Endothelial cell of umbilical vein (primary cell): ENCODE data around the gene TLX1. TPM values are rescaled to one million over a fixed set of nuclear protein-coding genes. Genes with fewer than 3 reads are reported as not detected.

Experiments used
- BruUV-seq: library from RNA; stranded (reverse); fragments of 400-500 nt; replicated peaks from 2 replicates; lab custom pipeline; 2021; lab: Mats Ljungman, UMichigan
- CTCF ChIA-PET: fragments of 300-600, 350-600 bp; sonication (Branson Sonifier 250); formaldehyde crosslinking; loops from one replicate; lab custom pipeline; 2021; ENCODE audit warnings: antibody characterized with exemption, inconsistent platforms; lab: Charles Lee
- POLR2A ChIA-PET: fragments of 300-600, 350-600 bp; sonication (Branson Sonifier 250); formaldehyde crosslinking; loops from one replicate; lab custom pipeline; 2021; ENCODE audit warnings: antibody characterized with exemption, inconsistent platforms; lab: Charles Lee
- DNase-seq: peaks from one replicate; pipeline ENCODE4 v3.0.0-alpha.2; 2011; ENCODE audit warnings: low read depth, low spot score
- FAIRE-seq: peaks from 2 replicates; lab custom pipeline; 2011; peaks lifted over from hg19 to GRCh38; lab: Jason Lieb, UNC
- H2AFZ ChIP-seq: 2 replicates; pipeline ENCODE4 v1.6.0; 2012; ENCODE audit warnings: low read depth, low read length, control low read depth, inconsistent platforms
- H3K27ac ChIP-seq: 2 replicates; pipeline ENCODE4 v1.5.1; 2011; ENCODE audit warnings: low read depth, mild to moderate bottlenecking, control low read depth, low read length, moderate library complexity; ENCODE audit not compliant: insufficient read depth
- H3K27me3 ChIP-seq, 2 experiments: 2 replicates each; pipeline versions ENCODE4 v1.6.0 to v1.6.1; 2011; ENCODE audit warnings: low read length in 2 of 2, mixed read lengths in 1 of 2; ENCODE audit not compliant: control insufficient read depth in 2 of 2, insufficient read depth in 2 of 2
- H3K36me3 ChIP-seq, 2 experiments: 2 replicates in 1 of 2; 3 replicates in 1 of 2; pipeline ENCODE4 v1.5.1; 2011; ENCODE audit warnings: low read length in 2 of 2, mild to moderate bottlenecking in 1 of 2, moderate library complexity in 1 of 2; ENCODE audit not compliant: control insufficient read depth in 2 of 2, insufficient read depth in 2 of 2; ENCODE audit errors: extremely low read depth in 1 of 2
- H3K4me1 ChIP-seq: 3 replicates; pipeline ENCODE4 v1.5.1; 2011; ENCODE audit warnings: mild to moderate bottlenecking, low read length; ENCODE audit not compliant: control insufficient read depth, insufficient read depth; ENCODE audit errors: extremely low read depth
- H3K4me2 ChIP-seq: 2 replicates; pipeline ENCODE4 v1.6.1; 2011; ENCODE audit warnings: low read length, control low read depth, mixed read lengths; ENCODE audit not compliant: insufficient read depth
- H3K4me3 ChIP-seq, 3 experiments: fragments of 200-600 bp in 1 of 3; sonication (generic), shearing (Covaris generic) in 1 of 3; replicated peaks in 1 of 3; 2 replicates each; pipeline ENCODE4 v1.5.1; 2011 to 2016; ENCODE audit warnings: control low read depth in 3 of 3, low read length in 3 of 3, mild to moderate bottlenecking in 2 of 3, inconsistent platforms in 1 of 3, low read depth in 1 of 3, moderate library complexity in 1 of 3; ENCODE audit not compliant: insufficient read depth in 1 of 3
- H3K79me2 ChIP-seq: 2 replicates; pipeline ENCODE4 v1.6.0; 2012; ENCODE audit warnings: low read length, inconsistent platforms; ENCODE audit not compliant: control insufficient read depth, insufficient read depth
- H3K9ac ChIP-seq: replicated peaks from 2 replicates; pipeline ENCODE3; 2011; ENCODE audit warnings: low read length, control low read depth; ENCODE audit not compliant: insufficient read depth; ENCODE audit errors: extremely low read depth
- H3K9me1 ChIP-seq: replicated peaks from 3 replicates; pipeline ENCODE4 v1.6.0; 2011; ENCODE audit warnings: mild to moderate bottlenecking, low read length; ENCODE audit not compliant: control insufficient read depth, insufficient read depth; ENCODE audit errors: extremely low read depth
- H3K9me3 ChIP-seq: replicated peaks from 2 replicates; pipeline ENCODE4 v1.5.1; 2012; ENCODE audit warnings: low read length, inconsistent platforms; ENCODE audit not compliant: control insufficient read depth, insufficient read depth
- H4K20me1 ChIP-seq: replicated peaks from 2 replicates; pipeline ENCODE3; 2011; ENCODE audit warnings: mild to moderate bottlenecking, low read length; ENCODE audit not compliant: control insufficient read depth, insufficient read depth; ENCODE audit errors: extremely low read depth
- CTCF ChIP-seq, 2 donors: IDR thresholded peaks; 1 replicate in 1 of 2; 2 replicates in 1 of 2; pipeline ENCODE4 v1.5.1; 2011; ENCODE audit warnings: low read length in 2 of 2, mild to moderate bottlenecking in 2 of 2, moderate library complexity in 2 of 2, control low read depth in 1 of 2, inconsistent platforms in 1 of 2, low read depth in 1 of 2; ENCODE audit not compliant: insufficient read depth in 1 of 2; ENCODE audit errors: extremely low read depth in 1 of 2
- EZH2 ChIP-seq: IDR thresholded peaks from 2 replicates; pipeline ENCODE4 v1.6.1; 2012; ENCODE audit warnings: borderline replicate concordance, low read depth, mild to moderate bottlenecking, moderate library complexity, low read length, inconsistent platforms; ENCODE audit not compliant: severe bottlenecking
- FOS ChIP-seq: IDR thresholded peaks from 2 replicates; pipeline ENCODE4 v1.6.1; 2011; ENCODE audit warnings: mild to moderate bottlenecking, low read length, moderate library complexity, borderline replicate concordance; ENCODE audit not compliant: insufficient read depth
- GATA2 ChIP-seq: IDR thresholded peaks from 2 replicates; pipeline ENCODE4 v1.7.0; 2011; ENCODE audit warnings: low read depth, mild to moderate bottlenecking, moderate library complexity, mixed read lengths, low read length; ENCODE audit not compliant: insufficient read length, insufficient read depth
- JUN ChIP-seq: IDR thresholded peaks from 2 replicates; pipeline ENCODE4 v1.6.1; 2011; ENCODE audit warnings: borderline replicate concordance, low read depth; ENCODE audit not compliant: insufficient read length, insufficient read depth
- MAX ChIP-seq: IDR thresholded peaks from 2 replicates; pipeline ENCODE4 v1.6.1; 2011; ENCODE audit not compliant: insufficient read depth, insufficient read length
- MYC ChIP-seq: IDR thresholded peaks from one replicate; pipeline ENCODE4 v1.6.1; 2011; ENCODE audit warnings: mild to moderate bottlenecking, low read depth, low read length
- POLR2A ChIP-seq: IDR thresholded peaks from 2 replicates; pipeline ENCODE4 v1.6.1; 2012; ENCODE audit warnings: low read depth, mild to moderate bottlenecking, control low read depth, low read length
- POLR2AphosphoS5 ChIP-seq: IDR thresholded peaks from 2 replicates; pipeline ENCODE4 v1.6.1; 2012; ENCODE audit warnings: low read depth, mild to moderate bottlenecking, control low read depth, low read length, moderate library complexity; ENCODE audit not compliant: insufficient read depth
- dilution Hi-C: fragments of 300-500 bp; cut with MboI; formaldehyde crosslinking; loops from one replicate; pipeline ENCODE4 v1.15.0; 2019; ENCODE audit warnings: low sequenced_read_pairs; ENCODE audit not compliant: extremely low pct_ligation_motif_present
- intact Hi-C: fragments of 100-400 bp; cut with micrococcal nuclease; formaldehyde crosslinking; loops from one replicate; pipeline ENCODE4 v1.10.0; 2022
- polyA plus RNA-seq, 4 experiments: library from polyadenylated mRNA; depleted of rRNA in 3 of 4; stranded (reverse) in 3 of 4; unstranded in 1 of 4; fragments of >200 nt; gene quantifications; 2 replicates each; pipeline versions ENCODE4 v1.2.1 to v1.2.3, GENCODE V29; 2011 to 2012; ENCODE audit warnings: missing spikeins in 1 of 4
- total RNA-seq: library from RNA; stranded (reverse); gene quantifications from 2 replicates; pipeline ENCODE4 v1.2.3, GENCODE V29; 2021

Gene TLX1
- total and polyA plus RNA-seq, 2 donors (not counting 3 experiments of a cell fraction or from before 2014, with no cell fraction given): not detected

DNA sequence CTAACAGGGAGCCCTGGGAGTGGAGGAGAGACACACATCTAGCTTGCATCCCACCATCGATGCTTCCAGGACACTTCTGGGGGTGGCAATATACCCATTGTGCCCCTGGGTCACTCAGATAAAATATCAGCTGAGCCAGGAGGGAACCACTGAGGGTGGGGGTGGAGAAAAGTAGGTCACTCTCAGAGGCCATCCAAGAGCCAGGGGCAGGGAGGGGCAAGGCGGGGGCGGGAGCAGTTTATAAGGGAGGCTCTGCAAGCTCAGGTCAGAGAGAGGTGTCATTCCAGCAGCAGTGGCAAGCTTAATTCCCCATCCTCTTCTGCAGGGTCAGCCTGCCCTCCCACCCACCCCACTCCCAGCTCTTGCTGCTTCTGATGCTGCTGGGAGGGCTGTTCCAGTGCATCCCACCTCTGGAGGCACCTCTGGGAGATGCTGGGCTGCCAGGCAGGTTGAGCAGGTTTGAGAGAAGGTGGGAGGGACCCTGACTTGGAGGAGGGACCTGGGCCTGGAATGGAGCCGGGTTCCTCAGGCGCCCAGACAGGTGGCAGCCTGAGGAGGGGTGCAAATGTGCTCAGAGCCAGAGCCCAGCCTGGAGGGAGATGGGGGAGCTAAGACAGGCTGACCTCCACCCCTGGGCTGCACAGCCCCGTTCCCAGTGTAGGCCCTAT is 20.1 kb upstream of the TLX1 start:
- Histone ChIP-seq H3K4me1 (no peaks in the 10 kb centered on the region), H4K20me1 (no peaks in the 10 kb centered on the region), H3K4me2 (no peak overlapping the region), H3K79me2 (no peaks in the 10 kb centered on the region), H3K36me3 (no peaks in the 10 kb centered on the region), H3K9me3 (no peaks in the 10 kb centered on the region), H3K4me3 (no peak overlapping the region), H2AFZ (no peak overlapping the region), H3K9me1 (no peaks in the 10 kb centered on the region), H3K9ac (no peak overlapping the region), H3K27me3 (peaks cover 13 to 17% of the 10 kb centered on the region in 2 experiments), H3K27ac (no peak overlapping the region)
- CTCF ChIA-PET: interaction anchor here (0.7 to 1.3 kb wide), 3 partner anchors 15 to 134 kb away, joined by 3 to 6 read pairs (median 5); no protein-coding TSS in a partner anchor
- DNase-seq (no peak), FAIRE-seq (no peak)
- intact Hi-C loops (no loop called here), dilution Hi-C loops (no loop called here)
- POLR2A ChIA-PET: no interaction called here
- TF ChIP-seq CTCF (IDR thresholded peaks at IDR 0.05; ENCODE audit: extremely low read depth in 1 of 2, insufficient read depth in 1 of 2, low read depth in 1 of 2, low read length in 2 of 2) (no peak), MAX (no peak), FOS (no peak), JUN (no peak), MYC (no peak), GATA2 (no peak), EZH2 (no peak), POLR2A (no peak), POLR2AphosphoS5 (no peak)
- no TSS peak for BruUV-seq
